Caco-2 (cell line): ENCODE results near the gene NDUFB10. TPM values are rescaled to one million over a fixed set of nuclear protein-coding genes. Genes with fewer than 3 reads are reported as not detected.

Source experiments
- BruUV-seq: library from RNA; stranded (reverse); fragments of 400-500 nt; replicated peaks from 2 replicates; lab custom pipeline; 2021; lab: Mats Ljungman, UMichigan
- CTCF ChIA-PET: fragments of 300-600 bp; sonication (Branson Sonifier 250); formaldehyde crosslinking; loops from one replicate; lab custom pipeline; 2022; ENCODE audit warnings: antibody characterized with exemption; lab: Charles Lee
- POLR2A ChIA-PET: fragments of 300-600 bp; sonication (Branson Sonifier 250); formaldehyde crosslinking; loops from one replicate; lab custom pipeline; 2022; ENCODE audit warnings: antibody characterized with exemption; lab: Charles Lee
- DNase-seq, 2 experiments: peaks; one replicate each; pipeline versions ENCODE4 v3.0.0 to v3.0.0-alpha.2; 2020 to 2022
- H3K27me3 ChIP-seq: replicated peaks from 2 replicates; pipeline ENCODE4 v1.6.0; 2011; ENCODE audit warnings: low read length; ENCODE audit not compliant: control insufficient read depth, insufficient read depth
- H3K36me3 ChIP-seq: 2 replicates; pipeline ENCODE4 v1.5.1; 2011; ENCODE audit warnings: low read length; ENCODE audit not compliant: control insufficient read depth, insufficient read depth
- H3K4me1 ChIP-seq: fragments of 250-450 bp; sonication (Bioruptor Pico); 2 replicates; pipeline ENCODE4 v1.5.1; 2020; ENCODE audit warnings: mild to moderate bottlenecking
- H3K4me3 ChIP-seq: 2 replicates; pipeline ENCODE4 v1.5.1; 2011; ENCODE audit warnings: low read depth, mild to moderate bottlenecking, control low read depth, low read length
- H3K9me3 ChIP-seq: fragments of 250-450 bp; sonication (Bioruptor Pico); 2 replicates; pipeline ENCODE4 v1.5.1; 2020; ENCODE audit warnings: mild to moderate bottlenecking, moderate library complexity
- H3K27ac Mint-ChIP-seq: one replicate; pipeline ENCODE4 v1.8.0; 2022; ENCODE audit warnings: mixed read lengths; ENCODE audit not compliant: unreplicated experiment
- H3K27me3 Mint-ChIP-seq: one replicate; pipeline ENCODE4 v1.8.0; 2022; ENCODE audit warnings: mixed read lengths; ENCODE audit not compliant: insufficient read depth, unreplicated experiment
- H3K36me3 Mint-ChIP-seq: one replicate; pipeline ENCODE4 v1.8.0; 2022; ENCODE audit warnings: mild to moderate bottlenecking, mixed read lengths; ENCODE audit not compliant: insufficient read depth, unreplicated experiment
- H3K4me1 Mint-ChIP-seq: one replicate; pipeline ENCODE4 v1.8.0; 2022; ENCODE audit warnings: low read depth, mixed read lengths; ENCODE audit not compliant: unreplicated experiment
- H3K4me3 Mint-ChIP-seq: one replicate; pipeline ENCODE4 v1.8.0; 2022; ENCODE audit warnings: mild to moderate bottlenecking, moderate library complexity, mixed read lengths; ENCODE audit not compliant: unreplicated experiment
- H3K9me3 Mint-ChIP-seq: one replicate; pipeline ENCODE4 v1.8.0; 2022; ENCODE audit warnings: mixed read lengths; ENCODE audit not compliant: unreplicated experiment
- CTCF ChIP-seq, 2 experiments: fragments of 200-600 bp in 1 of 2; IDR thresholded peaks; 1 replicate in 1 of 2; 2 replicates in 1 of 2; pipeline versions ENCODE4 v1.5.1 to v1.8.0; 2011 to 2022; ENCODE audit warnings: antibody characterized with exemption in 1 of 2, control low read depth in 1 of 2, inconsistent platforms in 1 of 2, low read depth in 1 of 2, low read length in 1 of 2, mild to moderate bottlenecking in 1 of 2, moderate library complexity in 1 of 2; ENCODE audit not compliant: insufficient read depth in 1 of 2, severe bottlenecking in 1 of 2, unreplicated experiment in 1 of 2
- intact Hi-C: fragments of 100-400 bp; cut with micrococcal nuclease; formaldehyde crosslinking; loops from one replicate; pipeline ENCODE4 v1.10.0; 2022; ENCODE audit not compliant: unreplicated experiment
- total RNA-seq: library from RNA; stranded (reverse); gene quantifications from 2 replicates; pipeline ENCODE4 v1.2.3, GENCODE V29; 2022

Gene NDUFB10
- total RNA-seq, 1 experiment from 2014 or later = 128 TPM

- H3K9me3 ChIP-seq = no peaks in the 10 kb centered on the region
- Mint-ChIP-seq H3K4me3 (peak overlapping the region; percentile 76), H3K36me3 (peaks cover 55% of the 10 kb centered on the region), H3K4me1 (peaks cover 20% of the 10 kb centered on the region), H3K9me3 (no peaks in the 10 kb centered on the region), H3K27me3 (no peaks in the 10 kb centered on the region), H3K27ac (peak overlapping the region; percentile 96)
- peaks cover 17% of the 10 kb centered on the region for H3K4me1 ChIP-seq
- POLR2A ChIA-PET = interaction anchor here (0.6 to 1.9 kb wide), 17 partner anchors 19 to 288 kb away, joined by 3 to 36 read pairs (median 6); partner anchors contain the start of genes ECI1, GFER, JPT2 and MSRB1
- intact Hi-C loops = no loop called here
- no peak for TF ChIP-seq CTCF (IDR thresholded peaks at IDR 0.05; ENCODE audit: insufficient read depth in 1 of 2, low read depth in 1 of 2, low read length in 1 of 2, severe bottlenecking in 1 of 2, unreplicated experiment in 1 of 2)
- CTCF ChIA-PET = interaction anchor here (1.1 kb wide), 1 partner anchor 24 kb away, joined by 3 read pairs; the partner anchor contains the start of gene SYNGR3
- peaks cover 8% of the 10 kb centered on the region for H3K36me3 ChIP-seq
- TSS peak; percentile 64 for BruUV-seq
- no peaks in the 10 kb centered on the region for H3K27me3 ChIP-seq
- DNase-seq = no peak
- H3K4me3 ChIP-seq = peak overlapping the region; percentile 83
Observed at GRCh38 chr16:1965396-1966001, 6.2 kb downstream of the NDUFB10 start.

- Mint-ChIP-seq H3K4me3 (peak within 1 kb of the TSS; percentile 76), H3K27ac (peak within 1 kb of the TSS; percentile 96), H3K27me3 (no peaks in the 10 kb centered on the region), H3K36me3 (peaks cover 49% of the 10 kb centered on the region), H3K9me3 (no peaks in the 10 kb centered on the region), H3K4me1 (peaks cover 12% of the 10 kb centered on the region)
- Histone ChIP-seq H3K4me1 (peaks cover 17% of the 10 kb centered on the region), H3K4me3 (peak within 1 kb of the TSS; percentile 83), H3K27me3 (no peaks in the 10 kb centered on the region), H3K9me3 (no peaks in the 10 kb centered on the region), H3K36me3 (peaks cover 8% of the 10 kb centered on the region)
- no peak for TF ChIP-seq CTCF (IDR thresholded peaks at IDR 0.05; ENCODE audit: insufficient read depth in 1 of 2, low read depth in 1 of 2, low read length in 1 of 2, severe bottlenecking in 1 of 2, unreplicated experiment in 1 of 2)
- no peak for DNase-seq
- no TSS peak for BruUV-seq
- intact Hi-C loops = no loop called here
- CTCF ChIA-PET = no interaction called here
- POLR2A ChIA-PET = no interaction called here
Observed at GRCh38 chr16:1966460-1966859, 7.1 kb downstream of the NDUFB10 start, which contains the start of gene RNF151. Gene RNF151 (plus strand): TSS chr16:1966856. CDS start chr16:1966882, 26 bp downstream.

- Mint-ChIP-seq H3K9me3 (no peaks in the 10 kb centered on the region), H3K36me3 (peaks cover 38% of the 10 kb centered on the region), H3K27ac (no peak overlapping the region), H3K4me1 (peaks cover 15% of the 10 kb centered on the region), H3K27me3 (no peaks in the 10 kb centered on the region), H3K4me3 (no peak overlapping the region)
- Histone ChIP-seq H3K36me3 (peaks cover 3% of the 10 kb centered on the region), H3K27me3 (no peaks in the 10 kb centered on the region), H3K9me3 (no peaks in the 10 kb centered on the region), H3K4me1 (0 out of 2 replicates have a peak, but pooled peaks cover under 1% of the 10 kb centered on the region), H3K4me3 (no peak overlapping the region)
- CTCF ChIA-PET = no interaction called here
- POLR2A ChIA-PET = no interaction called here
- TF ChIP-seq CTCF (IDR thresholded peaks at IDR 0.05; ENCODE audit: insufficient read depth in 1 of 2, low read depth in 1 of 2, low read length in 1 of 2, severe bottlenecking in 1 of 2, unreplicated experiment in 1 of 2) = no peak
- BruUV-seq = no TSS peak
- DNase-seq = no peak
- intact Hi-C loops = no loop called here
Observed at GRCh38 chr16:1968146-1968953, 9.0 kb downstream of the NDUFB10 start.
